Epithelial cell of prostate (primary cell): ENCODE measurements around the gene CYP1A1.
"Not testable (repeated sequence)": the region's sequence is repeated elsewhere in the genome, so short reads cannot be mapped to it uniquely, and the experiment has no call there.

Experiments
- DNase-seq: peaks from one replicate; pipeline ENCODE4 v3.0.0-alpha.2; 2011; ENCODE audit warnings: low read depth, low spot score
- H3K27ac ChIP-seq: fragments of 450-650 bp; 2 replicates; pipeline ENCODE4 v1.5.1; 2017; ENCODE audit warnings: mild to moderate bottlenecking

CYP1A1 gene

DNA sequence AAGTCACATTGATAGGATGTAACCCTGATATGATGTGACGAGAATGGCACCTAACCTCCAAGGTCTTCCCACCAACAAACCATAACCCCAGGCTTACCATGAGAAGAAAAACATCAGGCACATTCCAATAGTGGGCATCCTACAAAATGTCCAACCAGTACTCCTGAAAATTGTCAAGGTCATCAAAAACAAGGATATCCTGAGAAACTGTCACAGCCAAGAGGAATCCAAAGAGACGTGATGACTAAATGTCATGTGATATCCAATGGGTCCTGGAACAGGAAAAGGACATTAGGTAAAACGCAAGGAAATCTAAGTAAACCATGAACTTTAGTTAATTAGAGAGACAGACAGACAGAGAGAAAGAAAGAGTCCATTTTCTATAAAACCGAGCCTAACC lies 21.1 kb upstream of the CYP1A1 start:
- no peak overlapping the region for H3K27ac ChIP-seq

DNA sequence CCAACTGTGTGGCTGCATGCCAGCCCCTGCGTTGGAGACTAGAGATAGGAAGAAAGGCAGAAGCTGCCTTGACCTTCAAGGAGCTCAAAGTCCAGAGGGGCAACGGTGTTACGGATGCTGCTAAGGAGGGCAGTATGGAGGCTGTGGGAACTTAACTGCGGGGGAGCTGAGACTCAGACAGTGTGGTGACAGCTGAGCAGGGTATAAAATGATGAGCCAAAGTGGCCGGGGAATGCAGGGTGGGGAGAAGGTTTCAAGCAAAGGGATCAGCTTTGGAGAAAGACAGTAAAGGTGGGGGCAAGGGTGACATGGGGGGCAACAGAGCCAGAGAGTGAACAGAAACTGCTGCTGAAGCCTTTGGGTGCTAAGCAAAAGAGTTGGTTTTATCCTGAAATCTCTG lies 17.1 kb upstream of the CYP1A1 start:
- DNase-seq: no peak
- H3K27ac ChIP-seq: no peak overlapping the region

More for the DNA sequence above, 21.1 kb upstream of the CYP1A1 start:
- DNase-seq: no peak

DNA sequence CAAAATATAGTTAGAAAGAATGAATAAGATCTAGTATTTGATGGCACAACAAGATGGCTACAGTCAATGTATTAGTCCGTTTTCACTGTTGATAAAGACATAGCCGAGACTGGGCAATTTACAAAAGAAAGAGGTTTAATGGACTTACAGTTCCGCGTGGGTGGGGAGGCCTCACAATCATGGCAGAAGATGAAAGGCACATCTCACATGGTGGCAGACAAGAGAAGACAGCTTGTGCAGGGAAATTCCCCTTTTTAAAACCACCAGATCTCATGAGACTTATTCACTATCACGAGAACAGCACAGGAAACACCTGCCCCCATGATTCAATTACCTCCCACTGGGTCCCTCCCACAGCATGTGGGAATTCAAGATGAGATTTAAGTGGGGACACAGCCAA lies 12.9 kb upstream of the CYP1A1 start:
- not testable (repeated sequence) for DNase-seq

DNA sequence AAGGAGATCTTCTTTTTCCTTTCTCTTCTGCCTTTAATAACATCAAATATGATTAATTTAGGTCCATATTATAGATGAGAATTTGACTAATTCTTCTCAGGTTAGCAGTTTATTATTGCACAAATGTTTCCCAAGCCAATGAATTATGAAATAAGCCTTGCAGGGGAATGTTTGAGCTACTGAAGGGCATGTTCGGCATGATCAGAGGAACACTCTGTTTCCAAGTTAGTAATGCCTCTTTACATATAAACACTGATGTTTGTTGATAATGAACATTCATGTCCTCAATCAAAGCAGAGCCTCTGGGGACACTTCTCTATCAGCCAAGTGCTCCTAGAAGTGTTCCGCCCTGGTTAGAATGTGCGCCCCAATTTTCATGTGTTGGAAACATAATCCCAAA lies 10.0 kb upstream of the CYP1A1 start:
- no peak for DNase-seq
- no peak overlapping the region for H3K27ac ChIP-seq

More for the DNA sequence above, 12.9 kb upstream of the CYP1A1 start:
- H3K27ac ChIP-seq: not testable (repeated sequence)

DNA sequence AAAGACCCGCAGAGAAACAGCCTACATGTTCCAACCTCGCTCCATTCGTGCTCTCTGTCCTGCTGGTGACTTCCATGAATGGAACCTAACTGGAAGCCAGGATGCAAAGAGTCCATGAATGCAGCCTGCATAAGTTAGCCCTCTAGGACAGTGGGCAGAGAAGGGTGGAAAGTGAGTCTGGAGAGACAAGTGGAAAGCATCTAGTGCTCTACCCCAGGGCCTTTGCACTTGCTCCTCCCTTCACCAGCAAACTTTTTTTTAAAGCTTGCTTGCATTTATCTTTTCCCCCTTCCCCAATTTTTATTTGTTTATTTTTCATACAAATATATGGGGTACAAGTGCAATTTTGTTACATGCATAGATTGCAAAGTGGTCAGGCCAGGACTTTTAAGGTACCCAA lies 7.9 kb upstream of the CYP1A1 start:
- no peak overlapping the region for H3K27ac ChIP-seq

DNA sequence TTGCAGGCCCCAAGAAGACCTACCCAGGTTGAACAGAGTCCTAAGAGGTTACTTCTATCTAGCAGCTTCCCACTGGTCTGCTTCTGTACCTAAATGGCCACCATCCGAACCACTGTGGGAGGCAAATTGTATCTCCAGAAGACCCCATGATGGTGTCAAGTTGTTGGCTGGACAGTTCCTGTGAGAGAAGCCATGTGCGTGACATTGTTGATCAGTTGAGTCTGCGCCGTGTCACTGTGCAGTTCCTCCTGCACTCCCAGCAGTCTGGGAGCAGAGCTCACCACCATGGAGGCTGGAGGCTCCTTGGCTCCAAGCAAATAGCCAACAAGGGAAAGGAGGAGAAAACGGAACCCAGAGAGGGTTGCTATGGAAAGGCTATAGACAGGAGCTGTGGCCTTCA lies 7.5 kb upstream of the CYP1A1 start:
- no peak for DNase-seq
- no peak overlapping the region for H3K27ac ChIP-seq

More for the DNA sequence above, 7.9 kb upstream of the CYP1A1 start:
- no peak for DNase-seq

DNA sequence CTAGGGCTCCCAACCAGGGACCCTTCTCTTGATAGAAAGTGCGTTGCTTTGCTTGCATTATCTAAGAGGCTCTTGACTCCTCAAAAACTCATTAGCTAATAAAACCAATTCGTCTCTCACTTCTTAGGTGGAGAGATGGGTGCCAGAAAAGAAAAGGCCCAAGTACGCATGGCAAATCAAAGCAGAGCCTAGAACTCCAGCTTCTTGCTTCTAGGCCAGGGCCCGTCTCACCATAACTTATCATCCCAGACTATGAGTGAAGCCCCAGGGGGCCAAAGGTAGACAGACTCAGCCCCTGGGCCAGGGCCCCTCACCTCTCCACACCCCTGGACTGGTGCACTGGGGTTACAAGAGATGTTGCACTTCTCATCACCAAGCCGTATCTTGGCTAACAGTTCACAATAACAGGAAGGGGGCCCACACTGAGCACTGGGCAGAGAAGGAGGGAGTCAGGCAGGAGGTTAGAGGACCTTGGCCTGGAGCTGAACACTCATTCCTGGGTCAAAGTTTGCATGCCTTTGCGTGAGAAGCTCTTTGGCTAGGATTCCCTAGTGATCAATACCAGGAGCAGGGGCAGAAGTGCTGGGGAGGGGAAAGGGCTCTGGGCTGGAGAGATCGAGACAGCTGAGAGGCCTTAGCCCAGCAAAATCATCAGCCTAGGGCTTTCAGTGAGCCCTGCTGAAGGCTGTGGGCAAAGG lies 5.4 kb upstream of the CYP1A1 start:
- DNase-seq: no peak
- H3K27ac ChIP-seq: no peak overlapping the region

DNA sequence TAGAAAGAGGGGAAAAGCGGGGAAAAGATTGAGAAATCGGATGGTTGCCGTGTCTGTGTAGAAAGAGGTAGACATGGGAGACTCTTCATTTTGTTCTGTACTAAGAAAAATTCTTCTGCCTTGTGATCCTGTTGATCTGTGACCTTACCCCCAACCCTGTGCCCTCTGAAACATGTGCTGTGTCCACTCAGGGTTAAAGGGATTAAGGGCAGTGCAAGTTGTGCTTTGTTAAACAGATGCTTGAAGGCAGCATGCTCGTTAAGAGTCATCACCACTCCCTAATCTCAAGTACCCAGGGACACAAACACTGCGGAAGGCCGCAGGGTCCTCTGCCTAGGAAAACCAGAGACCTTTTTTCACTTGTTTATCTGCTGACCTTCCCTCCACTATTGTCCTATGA lies 4.0 kb upstream of the CYP1A1 start:
- DNase-seq, H3K27ac ChIP-seq: not testable (repeated sequence)

DNA sequence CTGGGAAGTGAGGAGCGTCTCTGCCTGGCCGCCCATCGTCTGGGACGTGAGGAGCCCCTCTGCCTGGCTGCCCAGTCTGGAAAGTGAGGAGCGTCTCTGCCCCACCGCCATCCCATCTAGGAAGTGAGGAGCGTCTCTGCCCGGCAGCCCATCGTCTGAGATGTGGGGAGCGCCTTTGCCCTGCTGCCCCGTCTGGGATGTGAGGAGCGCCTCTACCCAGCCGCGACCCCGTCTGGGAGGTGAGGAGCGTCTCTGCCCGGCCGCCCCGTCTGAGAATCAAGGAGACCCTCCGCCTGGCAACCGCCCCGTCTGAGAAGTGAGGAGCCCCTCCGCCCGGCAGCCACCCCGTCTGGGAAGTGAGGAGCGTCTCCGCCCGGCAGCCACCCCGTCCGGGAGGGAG lies 3.4 kb upstream of the CYP1A1 start:
- not testable (repeated sequence) for DNase-seq, H3K27ac ChIP-seq

DNA sequence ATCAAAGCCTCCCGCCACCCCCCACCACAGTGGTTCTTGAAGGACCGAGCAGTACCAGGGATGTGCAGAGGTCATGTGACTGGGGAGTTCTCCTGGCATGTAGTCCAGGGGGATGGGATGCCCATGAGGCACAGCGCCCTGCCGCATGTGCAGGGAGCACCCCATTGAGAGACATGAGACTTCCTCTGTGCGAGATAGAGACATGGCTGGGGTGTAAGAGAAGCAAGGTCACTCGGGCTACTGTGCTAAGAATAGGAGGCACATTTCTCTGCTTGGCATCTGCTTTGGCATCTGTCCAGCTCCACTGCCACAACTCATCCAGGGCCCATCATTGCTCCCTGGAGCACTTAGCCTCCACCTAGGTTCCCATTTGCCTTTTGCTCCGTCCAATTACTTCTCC lies 2.4 kb upstream of the CYP1A1 start:
- H3K27ac ChIP-seq: no peak overlapping the region
- DNase-seq: no peak

DNA sequence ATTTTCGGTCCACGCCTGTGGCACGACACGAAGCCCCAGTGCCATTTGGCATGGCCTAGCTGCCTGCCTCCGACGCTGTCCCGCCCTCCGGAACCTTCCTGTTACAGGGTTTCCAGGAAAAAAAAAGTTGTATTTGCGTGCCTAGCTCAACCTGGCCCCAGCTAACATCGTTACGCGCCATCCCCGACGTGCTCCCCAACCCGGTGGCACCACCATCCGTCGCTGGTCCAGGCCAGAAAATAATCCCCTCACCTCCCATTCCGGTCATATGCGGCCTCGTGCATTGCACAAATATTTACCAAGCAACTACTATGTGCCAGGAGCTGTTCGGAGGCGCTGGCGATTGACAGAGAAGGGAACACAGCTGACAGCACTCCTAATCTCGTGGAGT lies 1.4 kb upstream of the CYP1A1 start:
- no peak overlapping the region for H3K27ac ChIP-seq
- no peak for DNase-seq

DNA sequence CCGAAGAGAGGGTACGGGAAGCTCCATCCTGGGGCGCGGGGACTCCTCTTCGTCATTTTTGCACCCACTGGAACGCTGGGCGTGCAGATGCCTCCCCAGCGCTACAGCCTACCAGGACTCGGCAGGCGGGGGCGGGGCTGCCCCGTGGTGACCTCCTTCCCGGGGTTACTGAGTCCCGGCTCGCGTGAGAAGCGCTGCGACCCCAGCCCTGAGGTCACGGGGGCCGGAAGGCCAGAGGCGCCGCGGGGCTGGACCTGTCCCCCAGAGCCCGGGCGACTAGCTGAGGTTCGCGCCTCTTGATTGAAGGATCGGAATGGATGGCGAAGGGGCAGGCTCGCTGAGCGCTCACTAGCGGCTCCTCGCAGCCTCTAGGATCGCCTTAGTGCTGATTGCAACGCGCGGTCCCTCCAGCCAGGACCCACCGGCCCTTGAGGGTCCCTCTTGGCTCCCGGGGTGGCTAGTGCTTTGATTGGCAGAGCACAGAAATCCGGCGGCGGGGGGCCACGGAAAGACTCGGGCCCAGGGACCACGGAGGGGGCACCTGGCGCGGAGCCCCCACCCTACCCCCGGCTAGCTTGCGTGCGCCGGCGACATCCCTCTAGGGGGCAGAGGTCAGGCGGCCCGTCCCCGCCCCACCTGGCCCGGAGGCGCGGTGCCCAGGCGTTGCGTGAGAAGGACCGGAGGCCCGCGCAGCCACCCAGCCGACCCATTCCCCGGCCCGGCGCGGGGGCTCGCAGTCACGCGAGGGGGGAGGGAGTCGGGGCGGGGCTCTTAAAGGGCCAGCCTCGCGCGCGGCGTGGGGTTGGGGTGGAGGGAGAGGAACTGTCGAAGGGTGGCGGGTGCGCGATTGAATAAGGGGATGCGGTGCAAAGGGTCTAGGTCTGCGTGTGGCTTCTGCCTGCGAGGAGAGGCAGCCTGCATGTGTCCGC lies 781 bp upstream of the CYP1A1 start:
- H3K27ac ChIP-seq: no peak overlapping the region
- no peak for DNase-seq

DNA sequence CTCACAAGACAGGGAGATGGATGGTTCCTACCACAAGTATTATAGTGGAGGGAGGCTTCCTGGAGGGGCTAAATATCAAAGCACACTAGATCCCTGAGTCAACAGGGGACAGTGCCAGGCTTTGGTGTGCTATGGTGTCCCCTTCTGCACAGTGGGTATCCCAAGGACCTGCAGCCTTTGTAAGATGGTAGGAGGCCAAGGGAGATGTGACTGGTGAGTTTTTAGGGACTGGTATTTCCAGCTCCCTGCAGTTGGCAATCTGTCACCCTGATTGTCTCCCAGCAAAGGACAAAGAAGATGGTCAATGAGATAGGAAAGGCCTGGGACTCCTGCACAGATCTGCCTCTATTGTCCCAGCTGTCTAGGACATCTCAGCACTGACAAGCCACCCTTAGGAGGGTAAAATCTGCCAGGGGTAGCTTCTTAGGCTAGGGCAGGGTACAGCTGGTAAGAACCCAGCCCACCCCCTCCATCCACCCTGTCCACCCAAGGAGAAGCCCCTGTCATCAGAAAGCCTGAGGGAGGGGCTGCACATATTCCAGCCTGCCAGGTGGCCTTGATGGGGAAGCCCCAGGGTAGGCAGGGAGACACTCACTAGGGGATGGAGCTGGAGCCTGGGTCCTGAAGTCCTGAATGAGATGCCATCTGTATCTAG lies 631 bp downstream of the CYP1A1 start:
- no peak for DNase-seq
- no peak overlapping the region for H3K27ac ChIP-seq

DNA sequence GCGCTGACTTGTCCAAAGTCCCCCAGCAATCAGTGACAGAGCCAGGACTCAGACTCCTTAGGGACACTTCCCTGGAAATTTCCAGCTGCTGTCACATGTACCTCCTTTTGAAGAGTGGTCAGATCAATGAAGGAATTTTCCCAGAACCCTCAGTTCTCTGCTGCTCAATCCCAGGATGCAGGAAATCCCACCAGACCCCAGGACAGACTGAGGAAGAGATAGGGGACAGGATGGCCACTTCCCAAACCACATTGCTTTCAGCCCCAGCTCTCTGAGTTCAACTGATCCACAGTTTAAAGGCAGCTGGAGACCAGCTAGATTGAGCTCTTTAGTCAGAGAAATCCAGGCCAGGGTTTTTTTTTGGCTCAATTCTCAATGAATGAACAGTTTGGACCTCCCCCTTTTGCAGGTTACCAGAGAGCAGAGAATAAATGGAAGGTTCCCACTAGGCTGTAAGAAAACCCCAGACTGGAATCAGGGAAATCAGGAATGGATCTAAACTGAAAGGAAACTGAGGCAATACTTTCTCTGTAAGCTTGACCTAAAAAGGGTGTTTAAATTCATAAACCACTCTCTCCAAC lies 1.5 kb downstream of the CYP1A1 start:
- no peak for DNase-seq
- H3K27ac ChIP-seq: no peak overlapping the region

DNA sequence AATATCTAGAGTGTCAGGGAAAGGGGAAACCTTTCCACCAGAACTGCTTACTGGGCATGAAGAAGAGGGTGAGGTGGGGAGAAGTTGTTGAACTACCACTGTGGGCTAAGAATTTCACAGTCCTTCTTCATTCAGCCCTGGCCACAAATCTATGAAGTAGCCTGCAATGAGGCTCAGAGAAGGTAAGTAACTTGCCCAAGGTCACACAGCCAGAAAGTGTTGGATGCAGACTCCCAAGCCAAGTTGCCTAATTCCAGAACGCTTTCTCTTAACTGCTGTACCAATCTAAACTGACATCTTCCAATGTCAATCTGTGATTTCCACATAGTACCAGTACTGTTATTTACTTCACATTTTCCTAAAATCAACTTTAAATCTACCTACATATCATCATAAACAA lies 2.1 kb downstream of the CYP1A1 start:
- DNase-seq: no peak
- H3K27ac ChIP-seq: no peak overlapping the region

DNA sequence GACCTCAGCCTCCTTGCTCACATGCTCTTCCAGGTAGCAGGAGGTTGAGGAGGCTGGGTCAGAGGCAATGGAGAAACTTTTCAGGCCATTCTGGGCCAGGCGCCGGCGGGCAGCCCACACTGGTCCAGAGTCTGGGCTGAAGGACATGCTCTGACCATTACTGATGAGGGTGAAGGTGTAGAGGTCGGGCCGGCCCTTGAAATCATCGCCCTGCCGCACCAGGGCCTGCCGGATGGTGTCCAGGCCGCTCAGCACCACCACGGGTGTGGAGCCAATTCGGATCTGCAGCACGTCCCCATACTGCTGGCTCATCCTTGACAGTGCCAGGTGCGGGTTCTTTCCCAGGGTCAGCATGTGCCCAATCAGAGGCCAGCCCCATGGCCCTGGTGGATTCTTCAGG lies 2.7 kb downstream of the CYP1A1 start:
- DNase-seq: no peak
- H3K27ac ChIP-seq: no peak overlapping the region

DNA sequence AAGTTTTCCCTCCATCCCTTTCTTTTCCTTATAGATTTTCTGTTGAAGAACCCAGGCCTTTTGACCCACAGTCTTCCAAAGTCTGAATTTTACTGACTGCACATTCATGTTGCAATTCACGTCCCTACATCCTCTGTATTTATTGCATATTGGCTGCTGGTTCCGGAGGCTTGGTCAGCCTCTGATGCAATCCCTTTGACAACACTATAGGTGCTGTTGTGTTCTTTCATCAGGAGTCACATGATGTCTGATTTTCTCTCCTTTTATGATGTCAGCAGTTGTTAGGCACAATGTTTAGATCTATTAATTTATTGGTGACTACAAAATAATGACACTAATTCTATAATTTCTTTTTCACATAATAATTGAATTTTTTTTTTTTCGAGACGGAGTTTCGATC lies 8.7 kb downstream of the CYP1A1 start:
- H3K27ac ChIP-seq: no peak overlapping the region

DNA sequence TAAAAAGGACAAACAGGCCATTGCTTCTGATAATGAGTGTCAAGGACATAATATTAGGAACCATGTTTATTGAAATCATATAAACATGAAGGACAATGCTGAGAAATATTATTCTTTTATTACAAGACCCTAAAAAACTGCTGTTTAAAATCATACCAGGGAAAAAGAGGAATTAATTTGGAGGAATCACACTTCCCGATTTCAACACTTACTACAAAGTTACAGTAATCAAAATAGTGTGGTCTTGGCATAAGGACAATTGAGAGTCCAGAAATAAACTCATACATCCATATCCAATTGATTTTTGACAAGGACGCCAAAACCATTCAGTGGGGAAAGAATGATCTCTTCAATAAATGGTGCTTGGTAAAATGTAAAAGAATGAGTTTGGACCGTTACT lies 13.0 kb downstream of the CYP1A1 start:
- H3K27ac ChIP-seq: no peak overlapping the region
- no peak for DNase-seq

More for the DNA sequence above, 8.7 kb downstream of the CYP1A1 start:
- DNase-seq: no peak

DNA sequence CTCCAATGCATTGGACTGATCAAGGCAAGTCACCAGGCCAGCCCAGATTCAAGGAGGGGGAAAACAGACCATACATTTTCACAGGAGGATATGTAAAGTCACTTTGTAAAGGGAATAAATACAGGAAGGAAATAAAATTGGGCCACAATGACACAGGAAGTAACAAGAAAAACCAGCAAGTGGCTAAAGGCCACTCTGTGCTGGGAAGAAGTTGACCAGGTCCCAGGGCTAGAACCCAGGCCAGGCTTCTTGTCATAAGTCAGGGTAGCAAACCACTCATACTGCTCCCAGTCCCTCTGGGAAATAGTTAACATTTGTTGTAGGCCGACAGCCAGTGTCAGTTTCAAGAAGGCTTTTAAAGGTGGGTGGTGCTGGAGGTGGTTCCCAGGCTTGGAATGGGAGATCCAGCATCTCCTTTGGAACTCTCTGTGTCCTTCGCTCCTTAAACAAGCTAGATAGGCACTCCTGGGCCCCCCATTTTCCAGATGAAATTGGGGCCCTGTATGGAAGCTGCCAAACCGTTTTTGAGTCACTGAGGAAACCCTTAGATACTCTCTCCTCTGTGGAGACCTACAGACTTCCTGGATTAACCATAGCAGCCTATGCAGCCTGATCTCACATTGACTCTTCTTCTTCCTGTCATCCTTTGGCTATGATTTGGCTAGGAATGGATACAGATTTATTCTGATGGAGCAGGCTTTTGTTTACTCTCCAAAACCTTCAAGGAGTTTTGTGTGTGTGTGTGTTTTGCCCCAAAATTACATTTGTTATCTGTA lies 14.8 kb downstream of the CYP1A1 start:
- no peak for DNase-seq
- H3K27ac ChIP-seq: no peak overlapping the region

DNA sequence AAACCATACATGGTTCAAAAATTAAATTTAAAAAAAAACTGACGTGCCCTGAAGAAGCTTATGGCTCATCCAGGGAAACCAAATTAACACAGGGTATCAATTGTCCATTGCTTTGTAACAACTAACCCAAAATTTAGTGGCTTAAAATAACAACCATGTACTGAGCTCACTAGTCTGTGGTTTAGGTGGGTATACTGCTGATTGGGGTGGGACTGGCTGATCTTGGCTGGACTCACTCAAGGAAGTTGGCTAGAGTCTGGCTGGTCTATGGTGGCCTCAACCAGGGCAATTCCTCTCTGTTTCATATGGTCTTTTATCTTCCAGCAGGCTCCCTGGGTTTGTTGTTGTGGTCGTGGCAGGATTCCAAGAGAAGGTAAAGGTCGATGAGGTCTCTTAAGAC lies 15.4 kb downstream of the CYP1A1 start:
- H3K27ac ChIP-seq: no peak overlapping the region
- DNase-seq: no peak
